HG03175 (cell line): ENCODE results near the gene PTPN2.
"Not testable (repeated sequence)": the region's sequence is repeated elsewhere in the genome, so short reads cannot be mapped to it uniquely, and the experiment has no call there.

Experiments
- ATAC-seq: cut with Tn5 transposase; IDR thresholded peaks from one replicate; pipeline ENCODE4 v1.9.1; 2021; ENCODE audit warnings: mild to moderate bottlenecking, moderate library complexity; ENCODE audit not compliant: unreplicated experiment

PTPN2 gene

DNA sequence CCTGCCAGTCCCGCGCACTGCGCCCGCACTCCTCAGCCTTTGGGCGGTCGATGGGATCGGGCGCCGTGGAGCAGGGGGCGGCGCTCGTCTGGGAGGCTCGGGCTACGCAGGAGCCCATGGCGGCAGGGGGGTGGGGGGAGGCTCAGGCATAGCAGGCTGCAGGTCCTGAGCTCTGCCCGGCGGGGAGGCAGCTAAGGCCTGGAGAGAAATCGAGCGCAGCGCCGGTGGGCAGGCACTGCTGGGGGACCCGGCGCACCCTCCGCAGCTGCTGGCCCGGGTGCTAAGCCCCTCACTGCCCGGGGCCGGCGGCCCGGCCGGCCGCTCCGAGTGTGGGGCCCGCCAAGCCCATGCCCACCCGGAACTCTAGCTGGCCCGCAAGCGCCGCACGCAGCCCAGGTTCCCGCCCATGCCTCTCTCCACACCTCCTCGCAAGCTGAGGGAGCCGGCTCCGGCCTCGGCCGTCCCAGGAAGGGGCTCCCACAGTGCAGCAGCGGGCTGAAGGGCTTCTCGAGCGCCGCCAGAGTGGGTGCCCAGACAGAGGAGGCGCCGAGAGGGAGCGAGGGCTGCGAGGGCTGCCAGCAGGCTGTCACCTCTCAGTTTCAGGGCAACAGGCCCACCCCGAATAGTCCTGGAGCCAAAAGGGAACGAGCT, 107.1 kb downstream of the PTPN2 start:
- no peak for ATAC-seq

DNA sequence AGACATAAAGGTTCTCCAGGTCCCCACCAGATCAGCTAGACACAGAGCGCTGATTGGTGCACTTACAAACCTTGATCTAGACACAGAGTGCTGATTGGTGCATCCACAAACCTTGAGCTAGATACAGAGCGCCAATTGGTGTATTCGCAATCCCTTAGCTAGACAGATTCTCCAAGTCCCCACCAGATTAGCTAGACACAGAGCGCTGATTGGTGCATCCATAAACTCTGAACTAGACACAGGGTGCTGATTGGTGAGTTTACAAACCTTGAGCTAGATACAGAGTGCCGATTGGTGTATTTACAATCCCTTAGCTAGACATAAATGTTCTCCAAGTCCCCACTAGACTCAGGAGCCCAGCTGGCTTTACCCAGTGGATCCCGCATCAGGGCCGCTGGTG, 107.6 kb downstream of the PTPN2 start:
- not testable (repeated sequence) for ATAC-seq

GRCh38 chr18:12774982-12775381, 109.1 kb downstream of the PTPN2 start:
- no peak for ATAC-seq

GRCh38 chr18:12773369-12773768, 110.7 kb downstream of the PTPN2 start:
- no peak for ATAC-seq

- ATAC-seq: no peak
Observed at GRCh38 chr18:12772111-12772510, 111.9 kb downstream of the PTPN2 start.

DNA sequence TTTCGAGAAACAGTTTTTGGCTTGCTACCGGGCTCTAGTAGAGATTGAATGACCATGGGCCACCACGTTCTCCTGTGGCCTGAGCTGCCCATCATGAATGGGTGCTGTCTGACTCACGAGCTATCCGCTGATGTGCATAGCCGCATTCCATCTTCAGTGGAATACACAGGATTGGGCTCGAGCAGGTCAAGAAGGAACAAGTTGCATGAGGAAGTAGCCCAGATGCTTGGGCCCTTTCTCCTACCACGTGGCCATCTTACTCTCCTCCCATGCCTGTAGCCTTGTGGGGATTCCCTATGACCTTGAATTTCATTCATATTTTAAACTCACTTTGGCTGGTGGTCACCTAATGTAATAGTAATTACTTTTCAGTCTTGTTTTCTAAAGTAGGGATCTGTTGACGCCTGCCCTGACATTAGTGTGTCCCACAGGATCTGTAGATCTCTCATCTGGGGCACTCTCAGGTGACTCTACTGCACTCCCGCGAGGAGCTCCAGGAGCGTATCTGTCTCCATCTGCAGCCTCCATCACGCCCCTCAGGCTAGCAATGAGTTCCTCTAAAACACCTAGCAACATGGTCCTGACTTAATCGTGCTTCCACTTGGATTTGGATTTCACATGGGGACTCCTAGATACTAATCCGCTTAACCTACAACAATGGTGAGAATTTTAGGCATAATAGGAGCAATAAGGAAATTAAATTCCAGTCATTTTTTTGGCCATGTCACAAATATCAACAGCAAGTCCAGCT, 113.4 kb downstream of the PTPN2 start:
- no peak for ATAC-seq

GRCh38 chr18:12769644-12770440, 114.2 kb downstream of the PTPN2 start:
- ATAC-seq: no peak

- no peak for ATAC-seq
Observed at GRCh38 chr18:12769136-12769535, 114.9 kb downstream of the PTPN2 start.

DNA sequence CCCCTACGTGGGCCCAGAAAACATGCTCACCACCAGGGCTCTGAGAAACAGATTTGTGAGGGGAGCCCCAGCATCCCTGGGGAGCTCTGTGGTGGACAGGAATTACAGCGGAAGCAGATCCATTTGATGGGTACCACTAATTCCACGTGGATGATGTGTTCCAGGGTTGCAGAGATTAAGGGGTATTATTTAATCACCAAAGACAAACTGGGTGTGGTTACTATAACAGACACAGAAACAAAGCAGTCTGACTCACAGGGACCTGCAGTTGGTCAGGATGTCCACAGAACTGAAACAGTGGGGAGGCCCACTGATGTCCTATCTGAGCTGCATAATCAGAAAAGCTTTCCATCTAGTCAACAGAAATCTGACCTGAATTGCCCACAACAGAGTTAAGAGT, 115.4 kb downstream of the PTPN2 start:
- no peak for ATAC-seq

GRCh38 chr18:12767580-12768155, 116.4 kb downstream of the PTPN2 start:
- no peak for ATAC-seq

GRCh38 chr18:12766986-12767433, 117.0 kb downstream of the PTPN2 start:
- no peak for ATAC-seq

- ATAC-seq: no peak
Observed at GRCh38 chr18:12765586-12765985, 118.5 kb downstream of the PTPN2 start.

- no peak for ATAC-seq
Observed at GRCh38 chr18:12765126-12765525, 118.9 kb downstream of the PTPN2 start.

GRCh38 chr18:12758566-12758965, 125.5 kb downstream of the PTPN2 start:
- ATAC-seq: not testable (repeated sequence)

GRCh38 chr18:12756619-12757239, 127.3 kb downstream of the PTPN2 start:
- not testable (repeated sequence) for ATAC-seq

DNA sequence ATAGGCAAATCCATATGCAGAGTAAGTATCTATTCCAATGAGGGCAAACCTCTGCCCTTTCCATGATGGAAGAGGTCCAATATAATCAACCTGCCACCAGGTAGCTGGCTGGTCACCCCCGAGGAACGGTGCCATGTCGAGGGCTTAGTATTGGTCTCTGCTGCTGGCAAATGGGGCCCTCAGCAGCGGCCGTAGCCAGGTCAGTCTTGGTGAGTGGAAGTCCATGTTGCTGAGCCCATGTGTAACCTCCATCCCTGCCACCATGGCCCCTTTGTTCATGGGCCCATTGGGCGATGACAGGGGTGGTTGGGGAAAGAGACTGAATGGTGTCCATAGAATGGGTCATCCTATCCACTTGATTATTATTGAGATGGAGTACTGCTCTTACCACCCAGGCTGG, 128.4 kb downstream of the PTPN2 start:
- ATAC-seq: not testable (repeated sequence)

- ATAC-seq: no peak
Observed at GRCh38 chr18:12754511-12754910, 129.5 kb downstream of the PTPN2 start.

DNA sequence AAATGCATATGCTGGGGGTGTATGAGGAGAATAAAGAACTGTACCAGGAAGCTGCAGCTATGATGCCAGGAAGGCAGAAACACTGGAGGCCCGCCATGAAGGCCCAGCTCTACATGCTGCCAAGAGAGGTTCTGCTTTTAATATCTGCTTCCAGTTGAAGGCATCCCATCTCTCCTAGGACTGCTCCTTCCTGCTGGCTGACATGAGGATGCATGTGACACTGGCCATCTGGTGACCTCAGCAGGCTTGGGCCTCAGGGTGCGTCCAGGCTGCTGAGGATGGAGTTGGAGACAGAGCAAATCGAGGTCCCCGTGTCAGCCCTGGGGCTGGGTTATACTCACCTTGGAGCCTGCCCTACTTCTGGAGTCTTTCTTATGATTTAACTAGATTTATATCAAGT, 132.1 kb downstream of the PTPN2 start:
- ATAC-seq: no peak

DNA sequence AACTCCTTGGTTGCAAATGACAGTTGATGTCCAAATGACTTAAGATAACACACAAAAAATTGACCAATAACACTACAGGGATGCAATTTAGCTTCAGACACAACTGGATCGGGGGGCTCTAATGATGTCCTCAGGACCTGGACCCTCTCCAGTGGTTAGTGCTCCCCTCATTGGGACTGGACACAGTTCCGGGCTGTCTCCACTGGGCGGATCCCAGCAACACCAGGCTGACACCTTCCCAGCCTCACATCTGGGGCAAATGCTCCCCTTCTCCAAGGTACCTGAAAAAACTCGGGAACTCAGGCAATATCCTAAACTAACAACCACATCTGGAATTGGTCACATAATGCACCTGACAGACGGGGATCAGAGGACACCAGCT, 132.5 kb downstream of the PTPN2 start:
- ATAC-seq: no peak

GRCh38 chr18:12750715-12751502, 133.1 kb downstream of the PTPN2 start:
- no peak for ATAC-seq
